GM13976 (cell line): ENCODE measurements around the gene TAS2R16.

Experiments used
- DNase-seq: peaks from one replicate; pipeline ENCODE4 v3.0.0; 2012; ENCODE audit warnings: low spot score
- in situ Hi-C: fragments of 300-500 bp; cut with MboI; formaldehyde crosslinking; loops from one replicate; pipeline ENCODE4 v1.12.0; 2022; ENCODE audit warnings: low sequenced_read_pairs, mixed read lengths, inconsistent platforms; ENCODE audit not compliant: unreplicated experiment
- TF ChIP-seq, protein P1 (sequence below): IDR thresholded peaks from 2 replicates; pipeline ENCODE4 v1.5.1; 2012; ENCODE audit warnings: borderline replicate concordance, mild to moderate bottlenecking; ENCODE audit not compliant: insufficient read depth; ENCODE audit errors: extremely low read depth, missing control alignments, control extremely low read depth

Gene TAS2R16

DNA sequence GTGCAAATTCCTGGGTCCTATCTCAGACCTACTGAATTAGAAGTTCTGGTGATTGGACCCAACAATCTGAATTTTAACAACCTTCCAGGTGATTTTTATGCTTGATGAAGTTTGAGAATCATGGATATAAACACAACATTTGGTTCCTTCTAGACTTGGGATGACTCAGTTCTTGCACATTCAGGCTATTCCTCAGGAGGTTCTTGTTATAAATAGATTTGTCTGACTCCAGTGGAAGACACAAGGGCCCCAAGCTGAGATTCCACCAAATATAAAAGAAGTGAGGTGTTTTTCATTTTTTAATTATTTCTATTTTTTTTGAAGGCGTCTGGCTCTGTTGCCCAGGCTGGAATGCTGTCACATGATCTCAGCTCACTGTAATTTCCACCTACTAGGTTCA, 9.4 kb upstream of the TAS2R16 start:
- DNase-seq = no peak
- in situ Hi-C loops = no loop called here
- TF ChIP-seq, protein P1, sequence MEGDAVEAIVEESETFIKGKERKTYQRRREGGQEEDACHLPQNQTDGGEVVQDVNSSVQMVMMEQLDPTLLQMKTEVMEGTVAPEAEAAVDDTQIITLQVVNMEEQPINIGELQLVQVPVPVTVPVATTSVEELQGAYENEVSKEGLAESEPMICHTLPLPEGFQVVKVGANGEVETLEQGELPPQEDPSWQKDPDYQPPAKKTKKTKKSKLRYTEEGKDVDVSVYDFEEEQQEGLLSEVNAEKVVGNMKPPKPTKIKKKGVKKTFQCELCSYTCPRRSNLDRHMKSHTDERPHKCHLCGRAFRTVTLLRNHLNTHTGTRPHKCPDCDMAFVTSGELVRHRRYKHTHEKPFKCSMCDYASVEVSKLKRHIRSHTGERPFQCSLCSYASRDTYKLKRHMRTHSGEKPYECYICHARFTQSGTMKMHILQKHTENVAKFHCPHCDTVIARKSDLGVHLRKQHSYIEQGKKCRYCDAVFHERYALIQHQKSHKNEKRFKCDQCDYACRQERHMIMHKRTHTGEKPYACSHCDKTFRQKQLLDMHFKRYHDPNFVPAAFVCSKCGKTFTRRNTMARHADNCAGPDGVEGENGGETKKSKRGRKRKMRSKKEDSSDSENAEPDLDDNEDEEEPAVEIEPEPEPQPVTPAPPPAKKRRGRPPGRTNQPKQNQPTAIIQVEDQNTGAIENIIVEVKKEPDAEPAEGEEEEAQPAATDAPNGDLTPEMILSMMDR = no peak

DNA sequence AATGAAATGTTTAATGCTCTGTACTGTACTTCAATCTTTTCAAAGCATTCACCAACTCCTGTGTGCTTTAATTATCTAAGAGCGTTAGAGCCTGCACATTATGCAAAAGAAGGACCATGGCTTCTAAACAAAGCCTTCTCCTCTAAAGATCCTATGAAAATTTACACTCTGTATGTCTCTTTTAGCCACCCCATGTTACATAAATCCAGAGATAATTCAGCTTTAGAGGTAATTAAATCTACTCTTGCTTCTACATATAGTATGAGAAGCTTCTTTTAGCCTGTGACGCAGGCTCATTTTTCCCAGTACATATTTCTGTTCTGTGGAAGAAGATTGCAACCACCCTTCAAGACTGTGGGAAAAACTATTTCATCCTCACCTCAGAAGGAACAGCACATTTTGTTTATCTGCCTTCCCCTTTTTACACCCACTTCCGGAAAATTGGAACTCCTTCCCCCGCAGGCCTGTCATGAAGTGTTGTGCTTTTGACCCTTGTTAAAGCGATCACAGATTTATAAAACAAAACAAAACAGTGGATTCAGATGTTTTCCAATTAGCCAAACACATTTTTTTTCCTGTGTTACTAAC, 8.1 kb upstream of the TAS2R16 start:
- DNase-seq = no peak
- in situ Hi-C loops = no loop called here
- TF ChIP-seq, protein P1 = no peak

DNA sequence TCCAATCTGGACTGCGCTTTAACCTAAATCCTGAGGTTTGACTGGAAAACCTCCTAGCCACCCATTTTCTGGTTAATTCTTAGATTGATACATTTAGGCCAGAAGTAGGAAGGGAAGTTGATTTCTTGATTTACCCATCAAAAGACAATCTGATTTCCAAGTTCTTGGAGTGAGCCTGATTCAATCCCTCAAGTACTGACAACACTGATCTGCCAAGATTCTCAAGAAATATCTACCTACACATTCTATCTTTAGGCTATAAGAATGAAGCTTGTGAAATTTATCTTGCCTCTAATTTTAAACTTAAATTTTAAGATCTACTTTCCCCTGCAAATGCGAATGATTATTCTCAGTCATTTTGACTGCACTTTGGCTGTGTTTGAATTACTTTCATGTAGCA, 5.9 kb downstream of the TAS2R16 start:
- in situ Hi-C loops = no loop called here
- no peak for DNase-seq
- TF ChIP-seq, protein P1 = no peak

DNA sequence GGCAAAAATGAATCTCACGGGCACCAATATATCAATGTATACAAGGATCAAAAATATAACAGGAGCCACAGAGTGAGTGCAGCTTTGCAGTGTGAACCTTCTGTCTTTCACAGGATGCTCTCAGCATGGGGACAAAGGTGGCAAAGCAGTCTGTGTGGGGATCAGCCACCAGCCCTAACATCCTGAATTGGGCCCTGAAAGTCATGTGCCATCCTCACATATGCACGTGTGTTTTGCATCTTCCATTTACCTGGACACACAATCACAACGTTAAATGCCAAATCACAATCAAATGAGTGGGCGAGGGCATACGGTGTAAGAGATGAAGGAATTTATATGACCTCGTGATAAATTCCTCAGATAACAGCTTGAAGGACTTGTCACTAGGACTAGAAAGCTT, 6.5 kb downstream of the TAS2R16 start:
- DNase-seq = no peak
- in situ Hi-C loops = no loop called here
- TF ChIP-seq, protein P1 = no peak

DNA sequence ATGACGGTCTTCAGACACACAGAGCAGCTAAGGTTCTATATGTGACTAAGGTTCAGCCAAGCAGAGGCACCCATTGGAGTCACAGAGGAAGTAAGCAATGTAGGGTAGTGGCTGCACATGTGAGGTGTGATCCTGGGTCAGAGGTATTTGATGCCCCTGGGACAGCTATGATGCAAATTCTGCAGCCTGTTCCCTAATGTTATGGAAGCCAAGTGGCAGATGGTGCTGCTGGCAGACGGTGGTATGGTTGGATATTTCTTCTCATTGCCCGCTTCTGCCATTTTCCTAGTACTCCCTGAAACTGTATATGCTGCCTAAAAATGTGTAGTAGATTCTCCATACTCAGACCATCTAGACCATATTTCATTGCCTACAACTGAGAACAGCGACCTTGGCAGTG, 7.2 kb downstream of the TAS2R16 start:
- in situ Hi-C loops = no loop called here
- TF ChIP-seq, protein P1 = no peak
- no peak for DNase-seq

DNA sequence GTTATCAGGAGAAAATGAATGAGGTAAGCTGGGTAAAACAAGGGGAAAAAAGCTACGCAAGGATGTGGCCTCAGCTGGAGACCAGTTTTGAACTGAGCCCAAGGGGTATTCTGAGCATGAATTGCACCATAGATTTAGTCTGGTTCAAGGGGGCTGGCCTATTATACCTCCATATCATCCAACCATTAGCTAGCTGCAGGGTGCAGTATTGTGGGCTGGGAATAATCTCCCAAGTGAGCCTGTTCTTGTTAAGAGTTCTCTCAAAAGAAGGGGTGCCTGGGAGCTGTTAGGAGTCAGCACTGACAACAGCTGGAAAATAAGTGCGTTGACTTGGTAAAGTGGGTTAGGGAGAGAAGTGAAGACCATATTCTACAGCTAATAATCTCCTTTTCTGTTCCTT, 8.0 kb downstream of the TAS2R16 start:
- in situ Hi-C loops = no loop called here
- DNase-seq = no peak
- TF ChIP-seq, protein P1 = no peak

DNA sequence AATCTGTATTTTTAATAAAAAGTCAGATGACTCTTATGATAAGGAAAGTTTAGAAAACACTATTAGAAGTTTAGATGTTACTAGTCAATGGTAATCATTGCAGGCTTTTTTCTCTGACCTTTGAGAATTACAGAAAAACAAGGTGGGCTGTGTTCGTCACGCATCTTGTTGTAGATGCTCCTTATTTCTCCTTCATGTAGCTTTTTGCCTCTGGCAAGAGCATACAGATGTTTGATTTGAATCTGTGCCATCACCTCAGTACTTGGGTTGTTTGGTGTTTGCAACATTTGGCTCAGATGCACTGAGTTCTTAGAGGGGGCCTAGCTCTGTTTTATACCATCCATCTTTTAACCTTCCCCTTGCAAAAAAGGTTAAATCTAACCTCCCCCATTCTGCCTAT, 11.5 kb downstream of the TAS2R16 start:
- in situ Hi-C loops = no loop called here
- TF ChIP-seq, protein P1 = no peak
- DNase-seq = no peak
